ENCODE results near the gene LAMB4.

The LAMB4 gene

DNA sequence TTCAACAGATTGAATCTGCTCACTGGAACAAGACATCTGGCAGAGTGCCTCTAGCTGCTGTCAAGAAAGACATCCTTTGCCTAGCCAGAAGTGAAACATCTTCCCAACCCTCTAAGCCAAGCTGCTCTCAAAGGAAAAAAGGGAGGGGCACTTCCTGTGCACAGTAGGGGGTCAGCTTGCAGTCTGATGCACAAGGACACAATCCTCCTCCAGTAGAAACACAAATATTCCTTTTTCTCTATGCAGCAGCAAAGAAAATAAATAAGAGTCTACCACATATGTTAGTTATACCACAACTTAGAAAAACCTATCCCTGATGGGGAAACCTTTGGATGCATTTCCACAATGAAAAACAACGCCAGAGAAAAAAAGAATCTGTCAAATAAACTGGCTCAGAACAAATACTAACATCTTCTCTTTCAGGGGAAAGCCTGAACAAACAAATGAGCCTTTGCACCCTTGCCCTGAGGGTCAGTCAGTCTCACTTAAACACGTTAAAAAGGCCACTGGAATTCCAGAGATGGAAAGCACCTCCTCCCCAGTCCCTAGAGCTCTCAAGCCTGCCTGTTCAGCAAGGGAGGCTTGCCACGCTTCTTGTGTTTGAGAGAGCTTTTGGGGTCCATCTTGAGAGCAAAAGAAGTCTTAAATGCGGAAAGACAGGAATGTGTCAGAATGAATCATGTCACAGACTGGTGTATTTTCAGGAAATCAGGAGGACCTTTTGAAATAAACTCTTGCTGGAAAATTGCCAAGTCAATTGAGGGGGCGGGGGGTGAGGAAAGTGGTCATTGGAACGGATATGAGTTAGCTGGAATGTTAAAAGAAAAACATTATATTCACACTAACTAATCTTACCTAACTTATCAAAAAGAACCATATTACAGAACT is 134.7 kb downstream of the LAMB4 start:
- peak; percentile 47 for DNase-seq (ENCODE audit: low spot score)

- no peak for DNase-seq (ENCODE audit: low spot score)
These were observed 135.6 kb downstream of the LAMB4 start for GRCh38 chr7:107994421-107995030.

- DNase-seq (ENCODE audit: low spot score): no peak
These were observed 136.3 kb downstream of the LAMB4 start for GRCh38 chr7:107993891-107994291.

- DNase-seq (ENCODE audit: low spot score): peak; percentile 27
These were observed 140.4 kb downstream of the LAMB4 start for GRCh38 chr7:107989618-107990373.

DNA sequence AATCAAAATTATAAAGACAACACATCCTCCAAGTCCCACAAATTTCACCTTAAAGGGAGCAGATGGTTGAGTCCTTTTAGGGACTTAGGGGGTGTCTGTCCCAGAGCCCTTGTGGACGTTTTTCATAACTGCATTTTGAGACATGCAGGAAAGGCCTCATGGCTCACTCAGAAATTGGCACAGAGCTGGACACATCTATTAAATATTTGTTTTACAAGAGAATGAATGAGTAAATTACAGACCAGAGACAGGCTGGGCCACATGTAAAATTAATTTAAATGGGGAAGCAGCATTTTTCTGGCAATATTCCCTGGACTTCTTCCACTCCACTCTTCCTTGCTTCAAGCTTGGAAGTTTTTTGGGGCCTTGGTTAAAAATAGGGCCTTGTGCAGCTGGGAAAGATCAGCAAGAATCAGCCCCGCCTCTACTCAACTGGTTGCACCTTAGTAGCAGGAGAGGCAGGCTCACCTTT is 147.2 kb downstream of the LAMB4 start:
- peak; percentile 17 for DNase-seq (ENCODE audit: low spot score)

DNA sequence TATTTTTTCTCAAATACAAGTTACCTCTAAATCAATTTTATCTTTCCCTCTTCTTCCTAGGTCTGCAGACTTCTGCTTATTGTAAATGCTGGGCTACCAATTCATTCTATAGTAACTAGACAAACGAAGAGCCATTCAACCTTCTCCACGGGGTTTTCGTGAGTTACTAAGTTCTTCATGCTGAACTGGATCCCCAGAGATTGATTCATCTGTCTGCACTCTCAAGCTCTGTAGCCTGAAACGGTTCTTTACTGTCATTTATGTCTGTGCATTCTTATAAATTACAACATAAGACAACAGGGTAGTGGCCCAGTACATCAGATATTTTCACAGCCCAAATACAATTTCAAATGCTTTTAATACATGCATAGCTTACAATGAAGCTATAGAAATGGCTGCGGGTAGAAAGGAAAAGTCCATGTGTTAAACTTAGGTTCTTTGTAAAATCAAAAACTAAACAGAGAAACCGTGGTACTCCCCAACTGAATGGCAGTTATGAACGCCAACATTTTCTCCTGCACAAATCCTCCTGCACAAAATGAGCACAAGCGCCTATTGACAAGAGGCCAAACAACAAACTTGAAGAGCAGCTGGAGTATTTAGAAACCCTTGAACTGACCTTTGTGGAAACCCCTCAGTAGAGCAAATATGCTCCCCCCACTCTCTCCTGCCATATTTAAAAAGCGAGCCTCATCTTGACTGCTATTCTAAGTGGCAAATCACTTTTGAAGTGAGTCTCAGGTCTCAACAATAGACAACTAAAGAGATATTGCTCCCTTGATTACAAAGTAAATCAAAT is 147.9 kb downstream of the LAMB4 start:
- DNase-seq (ENCODE audit: low spot score): no peak

- DNase-seq (ENCODE audit: low spot score): no peak
These were observed 148.7 kb downstream of the LAMB4 start for GRCh38 chr7:107981466-107981865.

DNA sequence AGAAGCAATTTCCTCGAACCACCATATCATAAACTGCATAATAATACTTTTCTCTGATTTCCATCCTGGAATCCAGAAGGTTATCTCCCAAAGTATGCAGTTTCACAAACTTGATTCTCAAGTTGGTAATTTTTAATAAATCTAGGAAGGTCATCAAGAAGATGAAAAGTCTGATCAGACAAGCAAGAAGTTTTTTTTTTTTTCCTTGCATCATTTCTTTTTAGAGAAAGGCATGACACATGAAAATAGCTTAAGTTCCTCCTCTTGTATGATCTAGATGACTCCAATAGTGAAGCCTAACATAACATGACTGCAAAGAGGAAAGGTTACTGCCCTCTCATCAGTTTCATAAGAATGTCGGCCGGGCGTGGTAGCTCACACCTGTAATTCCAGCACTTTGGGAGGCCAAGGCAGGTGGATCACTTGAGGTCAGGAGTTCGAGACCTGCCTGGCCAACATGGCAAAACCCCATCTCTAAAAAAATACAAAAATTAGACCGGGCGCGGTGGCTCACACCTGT is 149.4 kb downstream of the LAMB4 start:
- DNase-seq (ENCODE audit: low spot score): no peak

- no peak for DNase-seq (ENCODE audit: low spot score)
These were observed 150.0 kb downstream of the LAMB4 start for GRCh38 chr7:107980171-107980570.

DNA sequence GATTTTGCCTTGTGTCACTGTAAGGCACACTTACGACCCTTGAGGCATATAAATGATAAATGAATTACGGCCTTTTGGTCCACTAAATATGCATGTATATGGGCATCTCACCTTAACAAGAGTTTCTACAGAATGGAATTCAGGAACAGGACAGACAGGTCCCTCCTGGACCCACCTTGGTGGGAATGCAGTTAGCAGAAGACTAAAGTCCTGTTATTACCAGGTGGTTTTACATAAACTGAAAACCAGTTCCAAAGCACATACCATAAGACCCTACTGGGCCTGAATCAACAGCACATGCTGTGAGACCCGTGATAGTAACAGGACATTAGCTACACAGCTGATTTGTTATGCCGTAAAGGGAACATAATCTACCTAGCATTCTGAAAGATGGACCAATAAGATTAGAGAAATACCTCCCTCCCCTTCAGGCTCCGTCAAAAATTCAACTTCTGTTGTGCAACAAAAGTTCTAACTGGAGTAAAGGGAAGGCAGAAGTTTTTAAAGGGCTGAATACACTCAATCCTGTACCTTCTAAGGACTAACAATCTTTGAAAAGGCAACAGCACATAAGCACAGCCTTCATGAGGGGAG is 151.2 kb downstream of the LAMB4 start:
- no peak for DNase-seq (ENCODE audit: low spot score)

DNA sequence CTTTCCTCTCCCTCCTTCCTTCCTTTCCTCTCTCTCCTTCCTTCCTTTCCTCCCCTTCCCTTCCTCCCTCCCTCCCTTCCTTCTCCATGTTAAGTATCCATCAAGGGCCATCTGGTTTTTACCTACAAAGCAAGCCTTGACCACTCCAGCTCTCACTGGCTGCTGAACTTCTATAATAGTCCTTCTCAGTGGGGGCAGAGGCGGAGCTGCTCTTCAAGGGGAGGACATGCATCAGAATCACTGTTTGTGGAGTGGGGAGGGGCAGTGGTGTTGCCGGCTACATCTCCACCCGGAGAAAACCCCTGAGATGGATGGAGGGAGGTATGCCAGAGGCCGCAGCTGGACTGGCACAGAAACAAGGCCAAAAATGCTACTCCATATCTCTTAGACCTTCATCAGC is 153.1 kb downstream of the LAMB4 start:
- no peak for DNase-seq (ENCODE audit: low spot score)

- DNase-seq (ENCODE audit: low spot score): no peak
These were observed 153.5 kb downstream of the LAMB4 start for GRCh38 chr7:107976620-107977019.

DNA sequence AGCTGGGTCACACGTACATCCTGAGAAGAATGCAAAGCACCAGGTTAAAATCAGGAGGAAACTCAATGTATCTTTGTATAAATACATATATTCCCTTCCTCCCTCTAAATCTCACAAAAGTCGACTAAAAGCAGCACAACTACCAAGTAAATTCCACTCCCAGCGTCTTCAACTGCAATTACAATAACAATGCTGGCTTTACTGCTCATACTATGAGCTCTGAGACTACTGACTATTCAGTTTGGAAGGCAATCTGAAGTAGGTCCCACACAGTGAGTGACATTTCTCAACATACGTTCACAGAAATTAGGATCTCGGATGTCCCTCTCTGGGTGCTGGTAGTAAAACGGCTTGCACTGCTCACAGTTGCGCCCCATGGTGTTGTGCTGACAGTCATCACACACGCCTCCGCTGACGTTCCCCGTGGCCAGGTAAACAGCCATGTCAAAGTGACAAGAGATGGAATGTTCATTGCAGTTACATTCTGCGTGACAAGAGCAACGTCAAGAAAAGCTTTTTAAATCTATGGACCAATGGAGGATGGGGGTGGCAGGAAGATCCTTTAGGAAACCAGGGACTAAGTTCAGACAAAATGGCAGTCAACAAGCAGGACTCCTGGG is 154.7 kb downstream of the LAMB4 start:
- no peak for DNase-seq (ENCODE audit: low spot score)

DNA sequence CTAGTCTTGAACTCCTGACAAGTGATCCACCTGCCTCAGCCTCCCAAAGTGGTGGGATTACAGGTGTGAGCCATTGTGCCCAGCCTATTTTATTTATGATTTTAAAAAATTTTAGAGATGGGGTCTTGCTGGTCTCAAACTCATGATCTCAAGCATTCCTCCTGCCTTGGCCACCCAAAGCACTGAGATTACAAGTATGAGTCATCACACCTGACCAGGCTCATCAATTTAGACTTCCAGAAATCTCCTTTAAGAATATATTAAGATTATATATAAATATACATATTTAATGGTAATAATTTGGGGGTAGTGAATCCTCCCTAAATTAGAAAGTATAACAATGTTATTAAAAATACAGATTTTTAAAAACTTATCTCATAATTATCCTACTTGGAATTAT is 156.3 kb downstream of the LAMB4 start:
- no peak for DNase-seq (ENCODE audit: low spot score)
